D721Med (cell line): Measurements from ENCODE around the gene KRTAP2-3.

ENCODE experiments used
- DNase-seq: peaks from one replicate; pipeline ENCODE4 v3.0.0; 2011; ENCODE audit warnings: low spot score; ENCODE audit not compliant: insufficient read length
- FAIRE-seq: peaks from 2 replicates; lab custom pipeline; 2011; peaks lifted over from hg19 to GRCh38; lab: Jason Lieb, UNC
- CTCF ChIP-seq: IDR thresholded peaks from 2 replicates; pipeline ENCODE4 v1.5.1; 2012; ENCODE audit warnings: mild to moderate bottlenecking, control low read depth; ENCODE audit not compliant: insufficient read depth; ENCODE audit errors: missing control alignments

KRTAP2-3 gene

GRCh38 chr17:41009301-41009760, 50.6 kb downstream of the KRTAP2-3 start:
- FAIRE-seq (no peak), DNase-seq (no peak)
- no peak for TF ChIP-seq CTCF
